Uterus (tissue), 4 donors: Measurements from ENCODE around the gene SV2B. TPM values are rescaled to one million over a fixed set of nuclear protein-coding genes. Genes with fewer than 3 reads are reported as not detected.

Source experiments
- DNase-seq, 2 donors: peaks; one replicate each; pipeline ENCODE4 v3.0.0-alpha.2; 2019 to 2020
- H3K27ac ChIP-seq, 2 donors: fragments of 200-600 bp; sonication (generic); 1 replicate in 1 of 2; 2 replicates in 1 of 2; pipeline ENCODE4 v1.5.1; 2016 to 2018
- H3K27me3 ChIP-seq, 2 donors: fragments of 200-600 bp; sonication (generic); one replicate each; pipeline ENCODE4 v1.5.1; 2018 to 2019; ENCODE audit warnings: control low read depth in 1 of 2
- H3K36me3 ChIP-seq, 2 donors: fragments of 200-600 bp; sonication (generic); one replicate each; pipeline ENCODE4 v1.5.1; 2019; ENCODE audit warnings: control low read depth in 1 of 2
- H3K4me1 ChIP-seq, 2 donors: fragments of 200-600 bp; sonication (generic); one replicate each; pipeline ENCODE4 v1.5.1; 2018 to 2019; ENCODE audit warnings: control low read depth in 1 of 2
- H3K4me3 ChIP-seq, 2 donors: fragments of 200-600 bp; sonication (generic); 1 replicate in 1 of 2; 2 replicates in 1 of 2; pipeline ENCODE4 v1.5.1; 2018 to 2019; ENCODE audit warnings: mild to moderate bottlenecking in 1 of 2
- H3K9me3 ChIP-seq, 2 donors: fragments of 200-600 bp; sonication (generic); one replicate each; pipeline ENCODE4 v1.5.1; 2019; ENCODE audit warnings: control low read depth in 1 of 2
- CTCF ChIP-seq, 4 experiments: fragments of 200-600 bp in 2 of 4; fragments of 450-650 bp in 2 of 4; sonication (generic) in 2 of 4; IDR thresholded peaks; one replicate each; pipeline ENCODE4 v1.5.1; 2016 to 2019; ENCODE audit warnings: antibody characterized with exemption in 4 of 4, mild to moderate bottlenecking in 2 of 4, moderate library complexity in 1 of 4
- POLR2A ChIP-seq, 2 donors: fragments of 450-650 bp; IDR thresholded peaks; one replicate each; pipeline ENCODE4 v1.6.1; 2016; ENCODE audit warnings: antibody characterized with exemption in 2 of 2, mild to moderate bottlenecking in 1 of 2, moderate library complexity in 1 of 2
- intact Hi-C: fragments of 100-400 bp; cut with DNase I; formaldehyde crosslinking; loops from one replicate; pipeline ENCODE4 v1.15.1; 2023; ENCODE audit warnings: low total_unique reads
- total RNA-seq, 4 donors: library from RNA; depleted of rRNA in 3 of 4; stranded (reverse); fragments of >200 nt in 3 of 4; gene quantifications; one replicate each; pipeline versions ENCODE4 v1.1.0 to v1.2.4, GENCODE V29; 2014 to 2023
- donor health status: DM: yes; HTN: yes; CAD: no.

Gene SV2B
- total RNA-seq, 4 donors from 2014 or later, result 0.26 to 1.1 (median 0.87) TPM

GRCh38 chr15:91329914-91330313 is 229.9 kb downstream of the SV2B start:
- DNase-seq, result no peak
- Histone ChIP-seq H3K36me3 (no peaks in the 10 kb centered on the region), H3K9me3 (no peaks in the 10 kb centered on the region), H3K27ac (no peak overlapping the region), H3K4me3 (no peak overlapping the region), H3K27me3 (no peaks in the 10 kb centered on the region), H3K4me1 (no peaks in the 10 kb centered on the region)
- TF ChIP-seq CTCF (IDR thresholded peaks at IDR 0.05), result no peak
- no peak for TF ChIP-seq POLR2A (IDR thresholded peaks at IDR 0.05)
- intact Hi-C loops, result no loop called here

- H3K27me3 ChIP-seq, result no peaks in the 10 kb centered on the region
- no peak for DNase-seq
- TF ChIP-seq POLR2A (IDR thresholded peaks at IDR 0.05) (no peak), CTCF (IDR thresholded peaks at IDR 0.05) (no peak)
- intact Hi-C loops, result no loop called here
- no peak overlapping the region for H3K27ac ChIP-seq
- H3K4me1 ChIP-seq, result no peaks in the 10 kb centered on the region
- no peak overlapping the region for H3K4me3 ChIP-seq
- H3K9me3 ChIP-seq, result no peaks in the 10 kb centered on the region
- H3K36me3 ChIP-seq, result no peaks in the 10 kb centered on the region
These were observed 231.5 kb downstream of the SV2B start for GRCh38 chr15:91331581-91331980.

GRCh38 chr15:91335702-91336101 is 235.6 kb downstream of the SV2B start:
- Histone ChIP-seq H3K4me3 (no peak overlapping the region), H3K9me3 (no peaks in the 10 kb centered on the region), H3K36me3 (no peaks in the 10 kb centered on the region), H3K4me1 (no peaks in the 10 kb centered on the region), H3K27ac (no peak overlapping the region), H3K27me3 (no peaks in the 10 kb centered on the region)
- DNase-seq, result no peak
- intact Hi-C loops, result no loop called here
- TF ChIP-seq CTCF (IDR thresholded peaks at IDR 0.05) (no peak), POLR2A (IDR thresholded peaks at IDR 0.05) (no peak)

- H3K27me3 ChIP-seq, result peaks cover 0 to 3% of the 10 kb centered on the region in 2 donors
- H3K9me3 ChIP-seq, result no peaks in the 10 kb centered on the region
- no peak overlapping the region for H3K27ac ChIP-seq
- H3K4me1 ChIP-seq, result no peaks in the 10 kb centered on the region
- no peak overlapping the region for H3K4me3 ChIP-seq
- intact Hi-C loops, result no loop called here
- no peak for TF ChIP-seq POLR2A (IDR thresholded peaks at IDR 0.05)
- no peak for TF ChIP-seq CTCF (IDR thresholded peaks at IDR 0.05)
- no peaks in the 10 kb centered on the region for H3K36me3 ChIP-seq
- DNase-seq, result no peak
These were observed 236.6 kb downstream of the SV2B start for GRCh38 chr15:91336687-91337086.

- intact Hi-C loops, result no loop called here
- H3K27ac ChIP-seq, result no peak overlapping the region
- no peak overlapping the region for H3K4me3 ChIP-seq
- no peaks in the 10 kb centered on the region for H3K4me1 ChIP-seq
- no peaks in the 10 kb centered on the region for H3K36me3 ChIP-seq
- DNase-seq, result no peak
- H3K27me3 ChIP-seq, result peaks cover 0 to 3% of the 10 kb centered on the region in 2 donors
- TF ChIP-seq CTCF (IDR thresholded peaks at IDR 0.05) (no peak), POLR2A (IDR thresholded peaks at IDR 0.05) (no peak)
- H3K9me3 ChIP-seq, result no peaks in the 10 kb centered on the region
These were observed 238.7 kb downstream of the SV2B start for GRCh38 chr15:91338766-91339165.
